Measurements from ENCODE around the gene NUP153.

DNA sequence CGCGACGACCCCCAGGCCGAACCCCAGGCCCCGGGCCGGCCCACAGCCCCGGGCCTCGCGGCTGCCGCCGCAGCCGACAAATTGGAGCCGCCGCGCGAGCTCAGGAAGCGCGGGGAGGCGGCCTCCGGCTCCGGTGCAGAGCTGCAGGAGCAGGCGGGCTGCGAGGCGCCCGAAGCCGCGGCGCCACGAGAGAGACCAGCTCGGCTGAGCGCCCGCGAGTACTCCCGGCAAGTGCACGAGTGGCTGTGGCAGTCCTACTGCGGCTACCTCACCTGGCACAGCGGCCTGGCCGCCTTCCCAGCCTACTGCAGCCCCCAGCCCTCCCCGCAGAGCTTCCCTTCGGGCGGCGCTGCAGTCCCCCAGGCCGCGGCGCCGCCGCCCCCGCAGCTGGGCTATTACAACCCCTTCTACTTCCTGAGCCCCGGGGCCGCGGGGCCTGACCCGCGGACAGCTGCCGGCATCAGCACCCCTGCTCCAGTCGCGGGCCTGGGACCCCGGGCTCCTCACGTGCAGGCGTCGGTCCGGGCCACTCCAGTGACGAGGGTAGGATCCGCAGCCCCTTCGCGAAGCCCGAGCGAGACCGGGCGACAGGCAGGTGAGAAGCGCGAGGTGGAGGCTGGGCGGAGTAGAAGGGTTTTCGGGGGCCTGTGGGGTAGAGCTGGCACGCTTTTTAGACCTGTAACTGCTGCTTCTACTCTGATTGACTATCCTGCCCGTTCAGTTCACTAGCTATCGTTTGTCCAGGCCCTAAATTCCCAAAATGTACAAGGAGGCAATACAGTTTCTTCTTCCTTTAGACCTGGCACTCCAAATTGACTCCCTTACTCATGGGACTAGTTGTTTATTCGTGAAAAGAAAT lies 106.0 kb downstream of the NUP153 start:
- TF ChIP-seq, protein P1, sequence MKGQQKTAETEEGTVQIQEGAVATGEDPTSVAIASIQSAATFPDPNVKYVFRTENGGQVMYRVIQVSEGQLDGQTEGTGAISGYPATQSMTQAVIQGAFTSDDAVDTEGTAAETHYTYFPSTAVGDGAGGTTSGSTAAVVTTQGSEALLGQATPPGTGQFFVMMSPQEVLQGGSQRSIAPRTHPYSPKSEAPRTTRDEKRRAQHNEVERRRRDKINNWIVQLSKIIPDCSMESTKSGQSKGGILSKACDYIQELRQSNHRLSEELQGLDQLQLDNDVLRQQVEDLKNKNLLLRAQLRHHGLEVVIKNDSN (CRISPR knock-in tag; IDR thresholded peaks at IDR 0.05), result no peak
- TF ChIP-seq, protein P2, sequence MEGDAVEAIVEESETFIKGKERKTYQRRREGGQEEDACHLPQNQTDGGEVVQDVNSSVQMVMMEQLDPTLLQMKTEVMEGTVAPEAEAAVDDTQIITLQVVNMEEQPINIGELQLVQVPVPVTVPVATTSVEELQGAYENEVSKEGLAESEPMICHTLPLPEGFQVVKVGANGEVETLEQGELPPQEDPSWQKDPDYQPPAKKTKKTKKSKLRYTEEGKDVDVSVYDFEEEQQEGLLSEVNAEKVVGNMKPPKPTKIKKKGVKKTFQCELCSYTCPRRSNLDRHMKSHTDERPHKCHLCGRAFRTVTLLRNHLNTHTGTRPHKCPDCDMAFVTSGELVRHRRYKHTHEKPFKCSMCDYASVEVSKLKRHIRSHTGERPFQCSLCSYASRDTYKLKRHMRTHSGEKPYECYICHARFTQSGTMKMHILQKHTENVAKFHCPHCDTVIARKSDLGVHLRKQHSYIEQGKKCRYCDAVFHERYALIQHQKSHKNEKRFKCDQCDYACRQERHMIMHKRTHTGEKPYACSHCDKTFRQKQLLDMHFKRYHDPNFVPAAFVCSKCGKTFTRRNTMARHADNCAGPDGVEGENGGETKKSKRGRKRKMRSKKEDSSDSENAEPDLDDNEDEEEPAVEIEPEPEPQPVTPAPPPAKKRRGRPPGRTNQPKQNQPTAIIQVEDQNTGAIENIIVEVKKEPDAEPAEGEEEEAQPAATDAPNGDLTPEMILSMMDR (IDR thresholded peaks at IDR 0.05), result no peak
- TF ChIP-seq, protein P3, sequence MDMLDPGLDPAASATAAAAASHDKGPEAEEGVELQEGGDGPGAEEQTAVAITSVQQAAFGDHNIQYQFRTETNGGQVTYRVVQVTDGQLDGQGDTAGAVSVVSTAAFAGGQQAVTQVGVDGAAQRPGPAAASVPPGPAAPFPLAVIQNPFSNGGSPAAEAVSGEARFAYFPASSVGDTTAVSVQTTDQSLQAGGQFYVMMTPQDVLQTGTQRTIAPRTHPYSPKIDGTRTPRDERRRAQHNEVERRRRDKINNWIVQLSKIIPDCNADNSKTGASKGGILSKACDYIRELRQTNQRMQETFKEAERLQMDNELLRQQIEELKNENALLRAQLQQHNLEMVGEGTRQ (CRISPR knock-in tag; IDR thresholded peaks at IDR 0.05), result no peak

Data from WTC11 (cell line).